Memory B cell (primary cell): Measurements from ENCODE around the gene SLC16A6.
"Not testable (repeated sequence)": the region's sequence is repeated elsewhere in the genome, so short reads cannot be mapped to it uniquely, and the experiment has no call there.

Experiments used
- ATAC-seq: fragments of 150-1000 bp; cut with Tn5 transposase; 2 replicates; pipeline ENCODE4 v1.10.0; 2021; ENCODE audit warnings: low read depth, mild to moderate bottlenecking, moderate library complexity
- DNase-seq, 2 donors: peaks; one replicate each; pipeline ENCODE4 v3.0.0; 2022; ENCODE audit warnings: low spot score in 2 of 2
- H3K27ac Mint-ChIP-seq: one replicate; pipeline ENCODE4 v1.8.0; 2022; ENCODE audit warnings: mild to moderate bottlenecking, moderate library complexity, mixed read lengths
- H3K27me3 Mint-ChIP-seq: one replicate; pipeline ENCODE4 v1.8.0; 2022; ENCODE audit warnings: mixed read lengths
- H3K36me3 Mint-ChIP-seq: one replicate; pipeline ENCODE4 v1.8.0; 2022; ENCODE audit warnings: mild to moderate bottlenecking, mixed read lengths
- H3K4me1 Mint-ChIP-seq: one replicate; pipeline ENCODE4 v1.8.0; 2022; ENCODE audit warnings: mixed read lengths
- H3K4me3 Mint-ChIP-seq: one replicate; pipeline ENCODE4 v1.8.0; 2022; ENCODE audit warnings: mild to moderate bottlenecking, moderate library complexity, mixed read lengths
- H3K9me3 Mint-ChIP-seq: one replicate; pipeline ENCODE4 v1.8.0; 2022; ENCODE audit warnings: mixed read lengths

Gene SLC16A6

DNA sequence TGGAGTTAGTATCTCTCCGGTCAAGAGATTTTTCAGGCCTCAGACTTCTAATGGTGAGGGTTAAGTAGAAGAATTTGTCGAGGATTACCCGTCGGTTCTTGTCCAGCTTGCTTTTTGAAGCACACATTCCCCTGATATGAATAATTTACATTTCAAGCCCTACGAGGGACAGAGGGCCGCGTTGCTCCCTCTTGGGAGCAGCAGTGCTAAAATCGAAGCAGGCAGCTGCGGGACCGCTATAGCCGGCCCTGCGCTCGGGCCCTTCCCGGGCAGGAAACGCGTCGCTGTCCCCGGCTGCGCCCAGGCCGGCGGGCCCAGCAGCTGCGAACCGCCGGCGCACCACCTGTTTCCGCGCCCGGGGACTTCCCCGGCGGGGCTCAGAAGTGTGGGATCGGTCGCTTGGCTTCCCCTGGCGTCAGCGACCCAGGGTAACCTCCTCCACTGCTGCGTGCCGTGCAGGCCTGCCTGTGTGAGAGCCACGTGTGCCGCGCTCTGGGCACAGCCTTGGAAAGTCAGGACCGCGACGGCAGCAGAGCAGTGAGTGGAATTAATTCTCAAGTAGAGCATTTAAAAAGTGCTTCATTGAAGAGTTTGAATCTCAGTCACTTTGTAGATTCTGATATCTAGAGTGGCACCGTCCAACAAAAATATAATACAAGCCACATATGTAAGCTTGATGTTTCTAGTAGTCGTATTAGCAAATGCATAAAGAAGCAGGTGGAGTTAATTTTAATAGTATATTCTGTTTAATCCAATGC, 31.9 kb downstream of the SLC16A6 start:
- peak overlapping the region; percentile 91 for H3K27ac Mint-ChIP-seq
- peak overlapping the region; percentile 44 for H3K4me3 Mint-ChIP-seq
- DNase-seq, result peak; percentile 60 to 87
- H3K9me3 Mint-ChIP-seq, H3K27me3 Mint-ChIP-seq: not testable (repeated sequence)
- ATAC-seq, result peak; percentile 91
- peaks cover 41% of the 10 kb centered on the region for H3K4me1 Mint-ChIP-seq
- peaks cover 13% of the 10 kb centered on the region for H3K36me3 Mint-ChIP-seq

GRCh38 chr17:68257934-68258333, 33.0 kb downstream of the SLC16A6 start:
- ATAC-seq (no peak), DNase-seq (no peak)
- Mint-ChIP-seq H3K36me3 (peaks cover 17% of the 10 kb centered on the region), H3K4me3 (no peak overlapping the region), H3K27ac (peak overlapping the region; percentile 91), H3K4me1 (peaks cover 39% of the 10 kb centered on the region), H3K9me3 (no peaks in the 10 kb centered on the region), H3K27me3 (no peaks in the 10 kb centered on the region)

GRCh38 chr17:68256701-68257100, 34.2 kb downstream of the SLC16A6 start:
- H3K36me3 Mint-ChIP-seq, result peaks cover 18% of the 10 kb centered on the region
- H3K27ac Mint-ChIP-seq, result peak overlapping the region; percentile 91
- H3K4me3 Mint-ChIP-seq, ATAC-seq, DNase-seq, H3K9me3 Mint-ChIP-seq, H3K27me3 Mint-ChIP-seq: not testable (repeated sequence)
- H3K4me1 Mint-ChIP-seq, result peaks cover 35% of the 10 kb centered on the region

DNA sequence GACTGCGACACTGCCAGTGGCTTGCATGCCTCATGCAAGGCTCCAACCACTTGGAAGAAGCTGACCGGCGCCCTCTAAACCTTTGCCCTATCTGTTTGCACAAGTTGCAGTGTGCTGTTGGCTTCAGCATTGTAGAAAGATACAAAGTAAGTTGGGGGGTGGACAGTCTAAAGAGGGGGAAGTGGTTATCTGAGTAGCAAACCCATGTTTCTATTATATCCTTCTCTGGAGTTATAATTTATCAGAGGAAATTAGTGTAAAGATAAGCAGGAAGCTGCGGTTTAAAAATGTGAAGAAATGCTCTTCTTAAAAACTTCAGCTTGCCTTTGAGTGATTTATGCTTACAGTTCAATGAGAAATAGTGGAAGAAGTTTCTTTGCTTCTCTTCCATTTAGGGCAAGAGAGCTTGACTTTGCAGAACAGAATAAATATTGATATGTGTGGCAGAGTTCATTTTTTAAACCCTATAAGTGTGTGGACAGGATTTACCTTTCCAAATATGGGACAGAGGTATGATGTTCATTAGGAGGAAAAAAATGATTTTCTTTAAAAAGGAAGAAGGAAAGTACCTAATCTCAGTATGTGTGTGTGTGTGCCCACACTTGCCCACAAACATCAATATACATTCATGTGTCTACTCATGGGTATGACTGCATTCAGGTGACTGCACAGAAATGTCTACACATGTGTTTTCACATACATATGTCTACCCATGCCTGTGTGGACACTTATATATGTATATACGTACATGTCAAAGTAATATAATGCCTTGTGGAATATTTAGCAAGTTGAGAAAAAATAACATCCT, 35.0 kb downstream of the SLC16A6 start:
- Mint-ChIP-seq H3K27me3 (no peaks in the 10 kb centered on the region), H3K36me3 (peaks cover 18% of the 10 kb centered on the region), H3K27ac (peak overlapping the region; percentile 91), H3K4me3 (no peak overlapping the region), H3K4me1 (peaks cover 35% of the 10 kb centered on the region), H3K9me3 (no peaks in the 10 kb centered on the region)
- ATAC-seq, result no peak
- no peak for DNase-seq

DNA sequence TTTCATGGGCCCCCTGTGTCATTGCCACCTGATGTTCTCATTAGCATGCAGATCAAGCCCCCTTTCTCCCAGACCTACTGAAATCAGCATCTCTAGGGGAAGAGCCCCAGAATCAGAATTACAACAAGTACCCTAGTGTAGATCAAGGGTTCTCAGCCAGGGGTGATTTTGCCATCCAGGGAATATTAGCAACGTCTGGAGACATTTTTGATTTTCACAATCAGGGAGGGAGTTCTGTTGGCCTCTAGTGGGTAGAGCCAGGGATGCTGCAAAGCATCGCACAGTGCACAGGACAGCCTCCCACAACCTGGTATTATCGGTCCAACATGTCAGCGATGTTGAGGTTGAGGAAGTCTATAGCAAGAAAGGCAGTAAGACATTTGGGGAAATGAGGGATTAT, 35.8 kb downstream of the SLC16A6 start:
- no peaks in the 10 kb centered on the region for H3K9me3 Mint-ChIP-seq
- peak overlapping the region; percentile 91 for H3K27ac Mint-ChIP-seq
- H3K4me1 Mint-ChIP-seq, result peaks cover 36% of the 10 kb centered on the region
- DNase-seq, result no peak
- H3K4me3 Mint-ChIP-seq, result no peak overlapping the region
- ATAC-seq, result no peak
- no peaks in the 10 kb centered on the region for H3K27me3 Mint-ChIP-seq
- peaks cover 18% of the 10 kb centered on the region for H3K36me3 Mint-ChIP-seq

GRCh38 chr17:68253426-68253825, 37.5 kb downstream of the SLC16A6 start:
- peak; percentile 28 for ATAC-seq
- H3K4me3 Mint-ChIP-seq, H3K9me3 Mint-ChIP-seq, DNase-seq, H3K27me3 Mint-ChIP-seq: not testable (repeated sequence)
- peaks cover 18% of the 10 kb centered on the region for H3K36me3 Mint-ChIP-seq
- H3K27ac Mint-ChIP-seq, result peak overlapping the region; percentile 79
- peaks cover 37% of the 10 kb centered on the region for H3K4me1 Mint-ChIP-seq

- Mint-ChIP-seq H3K36me3 (peaks cover 9% of the 10 kb centered on the region), H3K4me1 (peaks cover 27% of the 10 kb centered on the region), H3K9me3 (no peaks in the 10 kb centered on the region), H3K4me3 (peak overlapping the region; percentile 95), H3K27ac (peak overlapping the region; percentile 99), H3K27me3 (no peaks in the 10 kb centered on the region)
- DNase-seq (no peak), ATAC-seq (no peak)
Measured at GRCh38 chr17:68249354-68249765, 41.6 kb downstream of the SLC16A6 start.

GRCh38 chr17:68248891-68249290, 42.0 kb downstream of the SLC16A6 start:
- peaks cover 5% of the 10 kb centered on the region for H3K36me3 Mint-ChIP-seq
- peak overlapping the region; percentile 99 for H3K27ac Mint-ChIP-seq
- DNase-seq, result no peak
- no peaks in the 10 kb centered on the region for H3K27me3 Mint-ChIP-seq
- peaks cover 24% of the 10 kb centered on the region for H3K4me1 Mint-ChIP-seq
- ATAC-seq, result no peak
- peak overlapping the region; percentile 95 for H3K4me3 Mint-ChIP-seq
- H3K9me3 Mint-ChIP-seq, result no peaks in the 10 kb centered on the region

GRCh38 chr17:68248199-68248825, 42.6 kb downstream of the SLC16A6 start:
- H3K27me3 Mint-ChIP-seq, result no peaks in the 10 kb centered on the region
- ATAC-seq (peak; percentile 16), DNase-seq (no peak)
- H3K27ac Mint-ChIP-seq, result peak overlapping the region; percentile 99
- H3K9me3 Mint-ChIP-seq, result no peaks in the 10 kb centered on the region
- peak overlapping the region; percentile 95 for H3K4me3 Mint-ChIP-seq
- H3K36me3 Mint-ChIP-seq, result peaks cover 5% of the 10 kb centered on the region
- peaks cover 24% of the 10 kb centered on the region for H3K4me1 Mint-ChIP-seq

DNA sequence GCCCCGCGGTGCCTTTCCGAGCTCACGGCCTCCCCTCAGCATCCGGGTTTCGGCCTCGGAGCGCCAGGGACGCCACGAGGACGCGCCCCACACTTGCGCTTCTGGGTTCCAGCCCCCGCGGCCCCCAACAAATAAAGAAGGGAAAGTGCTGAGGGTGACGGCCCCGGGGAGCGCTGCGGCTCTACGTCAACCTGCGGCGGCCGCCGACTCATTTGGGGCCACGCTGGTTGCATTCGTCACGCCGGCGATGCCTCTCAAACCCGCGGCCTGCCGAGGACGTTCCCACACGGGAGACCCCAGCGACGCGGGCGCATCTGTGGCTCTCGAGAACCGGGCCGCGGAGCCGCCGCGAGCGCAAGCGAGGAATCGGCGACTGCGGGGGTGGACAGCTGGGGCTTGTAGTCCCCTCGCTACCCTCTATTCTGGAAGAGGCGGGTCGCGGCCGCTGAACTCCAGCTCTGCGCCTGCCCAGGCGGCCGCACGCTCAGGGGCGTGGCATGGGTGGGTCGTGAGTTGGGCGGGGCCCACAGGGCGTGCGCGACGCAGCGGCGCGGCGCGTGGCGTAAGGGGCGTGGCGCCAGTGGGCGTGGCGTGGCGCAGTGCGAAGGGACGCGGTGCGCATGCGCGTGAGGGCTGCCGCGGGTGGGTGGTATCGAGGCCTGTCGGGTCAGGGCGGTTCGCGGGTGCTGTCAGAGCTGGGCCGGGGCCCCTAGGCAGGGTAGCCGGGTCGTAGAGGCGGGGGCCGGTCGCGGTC, 43.3 kb downstream of the SLC16A6 start, which contains the start of gene AMZ2:
AMZ2 (plus strand) TSS at position 599 of the 754 bp plus-strand sequence. CDS start 2,145 bp downstream, outside the sequence.
- peak; percentile 82 for ATAC-seq
- Mint-ChIP-seq H3K9me3 (no peaks in the 10 kb centered on the region), H3K36me3 (peaks cover 2% of the 10 kb centered on the region), H3K4me3 (peak within 1 kb of the TSS; percentile 95), H3K27ac (peak within 1 kb of the TSS; percentile 99), H3K27me3 (no peaks in the 10 kb centered on the region), H3K4me1 (peaks cover 20% of the 10 kb centered on the region)
- DNase-seq, result peak; percentile 99

GRCh38 chr17:68246271-68247028, 44.5 kb downstream of the SLC16A6 start:
- peaks cover 20% of the 10 kb centered on the region for H3K4me1 Mint-ChIP-seq
- H3K4me3 Mint-ChIP-seq, result peak overlapping the region; percentile 95
- ATAC-seq (no peak), DNase-seq (no peak)
- no peaks in the 10 kb centered on the region for H3K9me3 Mint-ChIP-seq
- peak overlapping the region; percentile 99 for H3K27ac Mint-ChIP-seq
- no peaks in the 10 kb centered on the region for H3K27me3 Mint-ChIP-seq
- peaks cover 2% of the 10 kb centered on the region for H3K36me3 Mint-ChIP-seq

DNA sequence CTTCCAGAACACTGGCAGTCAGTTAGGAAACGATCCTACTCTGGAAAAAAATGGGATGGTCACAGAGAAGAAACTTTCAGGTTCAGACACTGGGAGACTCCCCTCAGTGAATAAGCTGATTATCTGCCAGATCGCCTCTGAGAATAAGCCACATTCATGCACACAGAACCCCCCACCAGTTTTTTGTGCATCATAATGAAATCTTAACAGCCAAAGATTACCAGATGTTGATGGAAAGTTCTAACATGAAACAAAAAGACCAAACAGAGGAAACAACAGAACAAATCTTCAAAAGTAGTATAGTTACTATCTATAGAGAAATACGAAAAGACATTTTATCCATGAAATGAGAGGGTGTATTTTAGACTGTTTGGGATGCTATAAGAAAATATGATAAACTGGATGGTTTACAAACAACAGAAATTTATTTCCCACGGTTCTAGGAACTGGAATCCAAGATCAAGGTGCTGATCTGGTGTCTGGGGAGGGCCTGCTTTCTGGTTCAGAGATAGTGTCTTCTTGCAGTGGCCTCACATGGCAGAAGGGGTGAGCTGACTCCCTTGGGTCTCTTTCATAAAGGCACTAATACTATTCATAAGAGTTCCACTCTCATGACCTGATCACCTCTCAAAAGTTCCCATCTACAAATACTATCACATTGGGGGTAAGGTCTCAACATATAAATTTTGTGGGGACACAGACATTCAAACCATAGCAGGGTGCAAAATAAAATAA, 51.1 kb downstream of the SLC16A6 start:
- peaks cover 33% of the 10 kb centered on the region for H3K4me1 Mint-ChIP-seq
- H3K27me3 Mint-ChIP-seq, result no peaks in the 10 kb centered on the region
- DNase-seq, result no peak
- no peak overlapping the region for H3K4me3 Mint-ChIP-seq
- no peaks in the 10 kb centered on the region for H3K9me3 Mint-ChIP-seq
- H3K36me3 Mint-ChIP-seq, result peaks cover 2% of the 10 kb centered on the region
- no peak for ATAC-seq
- peak overlapping the region; percentile 100 for H3K27ac Mint-ChIP-seq
